NCI-H2196 treated with DMSO at 0.1 percent for 48 hours (cell line): ENCODE results near the gene PTPRF.

ENCODE experiments used
- DNase-seq: peaks from one replicate; lab custom pipeline; 2025; ENCODE audit not compliant: unreplicated experiment; lab: John Stamatoyannopoulos, UW

The PTPRF gene

GRCh38 chr1:43655953-43656352, 125.3 kb downstream of the PTPRF start:
- no peak for DNase-seq

DNA sequence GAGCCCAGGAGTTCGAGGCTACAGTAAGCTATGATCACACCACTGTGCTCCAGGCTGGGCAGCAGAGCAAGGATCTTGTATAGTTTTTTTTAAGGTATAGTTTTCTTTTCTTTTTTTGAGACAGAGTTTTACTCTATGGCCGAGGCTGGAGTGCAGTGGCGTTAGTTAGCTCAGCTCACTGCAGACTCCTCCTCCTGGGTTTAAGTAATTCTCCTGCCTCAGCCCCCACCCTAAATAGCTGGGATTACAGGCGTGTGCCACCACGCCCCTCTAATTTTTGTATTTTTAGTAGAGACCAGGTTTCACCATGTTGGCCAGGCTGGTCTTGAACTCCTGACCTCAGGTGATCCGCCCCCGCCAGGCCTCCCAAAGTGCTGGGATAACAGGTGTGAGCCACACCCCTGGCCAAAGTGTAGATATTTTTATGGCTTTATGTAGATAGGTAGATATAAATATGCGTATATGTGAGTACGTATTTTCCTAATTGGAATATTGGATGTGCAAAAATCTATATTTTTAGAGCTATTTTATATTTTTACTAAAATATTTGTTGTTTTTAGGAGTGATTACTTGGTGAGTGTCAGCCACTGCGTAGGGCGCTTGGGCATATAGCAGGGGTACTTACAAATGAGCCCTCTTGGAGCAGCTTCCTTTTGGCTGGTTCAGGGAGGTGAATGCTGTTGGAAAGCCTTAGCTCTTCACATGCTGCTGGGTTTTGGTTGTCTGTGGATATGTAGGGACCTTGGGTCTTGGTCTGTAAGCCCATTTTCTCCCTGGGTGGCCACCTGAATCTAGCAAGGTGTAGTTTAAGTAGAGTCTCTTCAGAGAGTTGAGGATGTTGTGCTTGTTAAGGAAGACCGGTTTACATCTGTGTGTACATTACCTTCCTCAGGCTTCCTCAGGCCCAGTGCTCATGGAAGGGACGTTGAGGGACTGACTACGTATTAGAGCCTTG, 128.8 kb downstream of the PTPRF start:
- no peak for DNase-seq

DNA sequence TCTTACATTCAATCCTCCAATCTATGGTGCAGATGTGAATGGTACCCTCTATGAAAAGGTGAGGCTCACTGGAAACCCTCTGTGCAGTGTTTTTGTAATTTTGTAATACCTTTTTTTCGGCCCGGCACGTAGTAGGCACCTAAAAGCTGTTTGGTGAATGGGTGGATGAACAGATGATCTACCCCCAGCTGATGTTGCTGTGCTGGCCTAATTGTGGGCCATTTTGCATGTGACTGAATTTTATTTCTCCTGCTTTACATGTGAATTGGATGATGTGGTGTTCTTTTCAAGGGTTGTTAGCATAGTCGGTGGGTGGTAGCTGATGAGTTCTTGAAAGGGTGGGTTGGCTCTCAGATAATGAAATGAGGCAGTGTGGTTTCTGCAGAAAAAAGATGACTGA, 129.7 kb downstream of the PTPRF start:
- no peak for DNase-seq

DNA sequence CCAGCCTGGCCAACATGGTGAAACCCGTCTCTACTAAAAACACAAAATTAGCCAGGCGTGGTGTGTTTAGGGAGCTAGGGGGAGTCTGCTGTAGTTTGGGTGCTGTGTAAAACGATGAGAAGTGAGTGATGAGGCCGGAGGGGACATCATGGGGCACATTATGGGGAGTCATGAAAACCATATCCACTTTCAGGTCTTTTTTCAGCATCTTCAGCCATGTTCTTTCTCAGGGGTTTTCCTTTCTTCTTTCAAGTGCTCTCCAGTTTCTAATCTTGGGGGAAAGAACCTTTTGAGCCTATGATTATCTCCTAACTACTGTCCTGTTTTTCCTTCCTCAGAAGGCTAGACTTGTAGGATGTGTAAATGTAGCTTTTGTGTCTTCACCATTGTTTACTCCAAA, 133.7 kb downstream of the PTPRF start:
- no peak for DNase-seq

DNA sequence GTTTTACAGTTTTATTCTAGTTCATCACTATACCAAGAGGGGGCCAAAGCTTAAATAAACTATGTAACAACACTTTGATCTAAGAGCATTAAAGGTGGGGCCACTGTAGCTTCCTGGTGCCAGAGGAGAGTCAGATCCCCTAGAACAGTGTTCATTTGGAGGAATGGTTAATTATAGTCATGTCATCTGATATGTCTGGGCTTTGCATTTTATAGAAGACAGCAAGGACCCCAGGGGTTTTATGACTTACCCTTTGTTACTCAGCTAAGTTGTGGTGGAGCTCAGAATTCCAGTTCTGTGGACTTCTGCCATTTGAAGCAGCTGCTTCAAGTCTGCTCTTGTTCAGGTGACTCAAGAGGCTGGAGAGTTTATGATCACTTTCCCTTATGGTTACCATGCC, 135.9 kb downstream of the PTPRF start:
- DNase-seq = no peak

DNA sequence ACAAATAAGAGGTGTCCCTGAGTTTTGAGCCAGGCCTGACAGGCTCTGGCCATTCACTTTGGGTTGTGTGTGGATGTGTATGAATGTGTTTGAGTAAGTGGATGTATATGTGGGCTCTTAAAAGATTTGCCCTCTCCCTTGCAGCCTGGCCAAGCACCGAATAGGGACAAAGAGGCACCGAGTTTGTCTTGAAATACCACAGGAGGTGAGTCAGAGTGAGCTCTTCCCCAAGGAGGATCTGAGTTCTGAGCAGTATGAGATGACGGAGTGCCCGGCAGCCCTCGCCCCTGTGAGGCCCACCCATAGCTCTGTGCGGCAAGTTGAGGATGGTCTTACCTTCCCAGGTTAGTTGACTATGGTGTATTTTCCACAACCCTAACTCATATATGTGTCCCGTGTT, 138.3 kb downstream of the PTPRF start:
- DNase-seq = no peak

DNA sequence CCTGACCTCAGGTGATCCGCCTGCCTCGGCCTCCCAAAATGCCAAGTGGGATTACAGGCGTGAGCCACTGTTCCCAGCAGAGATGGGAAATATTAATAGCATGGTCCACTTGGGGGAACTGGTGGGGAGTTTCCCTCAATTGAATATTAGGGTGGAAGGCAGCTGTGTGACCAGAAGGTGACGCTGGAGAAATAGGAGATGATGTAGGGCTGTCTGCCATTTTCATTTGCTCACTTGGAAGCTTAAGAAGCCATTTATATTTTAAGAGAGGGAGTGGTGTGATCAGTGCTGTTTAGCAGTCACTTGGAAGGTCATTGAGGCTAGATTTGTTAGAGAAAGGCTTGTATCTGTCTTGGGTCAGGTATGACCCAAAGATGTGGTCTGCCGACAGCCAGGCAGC, 139.2 kb downstream of the PTPRF start:
- DNase-seq = no peak

- no peak for DNase-seq
Measured at GRCh38 chr1:43671193-43671592, 140.5 kb downstream of the PTPRF start.

DNA sequence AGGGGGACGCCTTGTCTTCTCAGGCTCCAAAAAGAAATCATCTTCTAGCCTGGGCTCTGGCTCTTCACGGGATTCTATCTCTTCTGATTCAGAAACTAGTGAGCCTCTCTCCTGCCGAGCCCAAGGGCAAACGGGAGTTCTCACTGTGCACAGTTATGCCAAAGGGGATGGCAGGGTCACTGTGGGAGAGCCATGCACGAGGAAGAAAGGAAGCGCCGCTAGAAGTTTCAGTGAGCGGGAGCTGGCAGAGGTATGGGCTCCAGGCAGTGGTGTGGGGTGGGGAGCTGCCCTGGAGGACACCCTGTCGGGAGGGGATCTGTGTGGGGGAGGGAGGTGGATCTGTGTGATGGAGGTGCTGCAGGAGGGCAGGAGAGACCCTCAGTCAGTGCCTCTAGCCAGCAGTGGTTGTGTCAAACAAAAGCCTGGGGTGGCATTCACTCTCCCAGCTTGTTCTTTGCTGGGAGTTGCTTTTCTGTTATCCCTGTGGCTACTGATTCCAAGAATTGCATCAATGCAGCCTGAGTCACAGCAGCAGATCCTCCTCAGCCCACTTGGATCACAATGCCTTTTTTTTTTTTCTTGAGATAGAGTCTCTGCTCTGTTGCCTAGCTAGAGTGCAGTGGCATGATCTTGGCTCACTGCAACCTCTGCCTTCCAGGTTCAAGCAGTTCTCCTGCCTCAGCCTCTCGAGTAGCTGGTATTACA, 141.1 kb downstream of the PTPRF start:
- DNase-seq = no peak

DNA sequence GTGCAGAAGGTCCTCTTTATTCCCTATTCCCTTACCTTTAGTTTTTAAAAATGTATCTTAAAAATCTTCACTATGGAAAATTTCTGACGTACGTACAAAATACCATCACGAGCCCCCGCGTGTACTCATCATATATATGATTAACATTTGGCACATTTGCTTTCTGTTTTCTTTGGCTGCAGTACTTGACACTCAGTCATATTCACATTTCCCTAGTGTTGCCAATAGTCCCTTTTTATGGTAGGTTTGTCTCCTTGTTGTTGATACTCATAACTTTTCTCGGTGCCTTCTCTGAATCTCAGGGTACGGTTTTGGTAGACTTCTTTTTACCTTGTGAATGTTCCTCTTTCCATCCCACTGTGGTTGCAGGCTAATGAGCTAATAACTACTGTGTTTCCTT, 142.6 kb downstream of the PTPRF start:
- DNase-seq = no peak
